K562 (cell line): ENCODE results near the gene RNU6-1. TPM values are rescaled to one million over a fixed set of nuclear protein-coding genes. Genes with fewer than 3 reads are reported as not detected.

Experiments used
- DNMT1 ChIP-seq: fragments of 450-650 bp; IDR thresholded peaks from 2 replicates; pipeline ENCODE4 v1.6.1; 2016; ENCODE audit warnings: antibody characterized with exemption, mild to moderate bottlenecking
- LEF1 ChIP-seq: fragments of 450-650 bp; IDR thresholded peaks from 2 replicates; pipeline ENCODE4 v1.6.1; 2016; ENCODE audit warnings: mild to moderate bottlenecking
- MTA1 ChIP-seq: fragments of 450-650 bp; IDR thresholded peaks from 2 replicates; pipeline ENCODE4 v1.6.1; 2017; ENCODE audit warnings: borderline replicate concordance
- NFRKB ChIP-seq: fragments of 450-650 bp; IDR thresholded peaks from 2 replicates; pipeline ENCODE4 v1.6.1; 2016; ENCODE audit warnings: low read depth
- RHOXF2B ChIP-seq: fragments of 250-450 bp; sonication (Bioruptor Pico); conservative IDR thresholded peaks from 2 replicates; pipeline ENCODE4 v1.5.1; 2021
- ZBTB1 ChIP-seq: sonication (generic); formaldehyde crosslinking; IDR thresholded peaks from 2 replicates; pipeline ENCODE4 v1.8.1; 2023; ENCODE audit warnings: missing genetic modification reagents, low read depth, mild to moderate bottlenecking, borderline replicate concordance
- ZEB2 ChIP-seq: fragments of 450-650 bp; IDR thresholded peaks from 2 replicates; pipeline ENCODE4 v1.6.1; 2016
- ZNF239 ChIP-seq: fragments of 250-450 bp; sonication (Bioruptor Pico); IDR thresholded peaks from 2 replicates; pipeline ENCODE4 v1.4.0; 2020; ENCODE audit warnings: mild to moderate bottlenecking
- ZNF551 ChIP-seq: fragments of 250-450 bp; sonication (Bioruptor Pico); IDR thresholded peaks from 2 replicates; pipeline ENCODE4 v1.5.0; 2021; ENCODE audit warnings: mild to moderate bottlenecking, moderate library complexity
- ZNF561 ChIP-seq: fragments of 450-650 bp; formaldehyde crosslinking; conservative IDR thresholded peaks from 2 replicates; pipeline ENCODE4 v1.4.0; 2020; ENCODE audit warnings: mild to moderate bottlenecking, moderate library complexity
- ZNF655 ChIP-seq: fragments of 250-450 bp; sonication (Bioruptor Pico); IDR thresholded peaks from 2 replicates; pipeline ENCODE4 v1.5.0; 2021
- ZNF778 ChIP-seq: fragments of 450-650 bp; formaldehyde crosslinking; IDR thresholded peaks from 2 replicates; pipeline ENCODE4 v1.4.0; 2020; ENCODE audit warnings: mild to moderate bottlenecking, moderate library complexity
- polyA plus RNA-seq, 8 experiments: library from polyadenylated mRNA; depleted of rRNA in 4 of 8; stranded (reverse) in 5 of 8; unstranded in 3 of 8; fragments of >200 nt; fragmentation: Nextera tagmentation in 2 of 8; fragmentation: Illumina TruSeq in 1 of 8; extraction: Ambion mirVana in 2 of 8; extraction: Trizol in 1 of 8; gene quantifications; 2 replicates each; pipeline versions ENCODE4 v1.2.1 to v1.2.3, GENCODE V29; 2011 to 2014; ENCODE audit warnings: inconsistent platforms in 1 of 8, missing spikeins in 1 of 8
- total RNA-seq, 7 experiments: library from RNA; depleted of rRNA in 6 of 7; stranded (reverse); fragments of >200 nt in 6 of 7; fragmentation: Illumina TruSeq in 2 of 7; extraction: Trizol in 2 of 7; gene quantifications; 2 replicates each; pipeline versions ENCODE4 v1.2.1 to v1.2.3, GENCODE V29; 2011 to 2021; ENCODE audit warnings: low replicate concordance in 1 of 7
- TF ChIP-seq, protein P1 (sequence below): fragments of 200-600 bp; sonication (generic); IDR thresholded peaks from one replicate; pipeline ENCODE4 v1.6.1; 2012; ENCODE audit warnings: mild to moderate bottlenecking, low read depth, low read length, inconsistent platforms
- TF ChIP-seq, protein P2 (sequence below): fragments of 450-650 bp; IDR thresholded peaks from 2 replicates; pipeline ENCODE4 v1.6.1; 2016; ENCODE audit warnings: mild to moderate bottlenecking

Gene RNU6-1
- total and polyA plus RNA-seq, 9 of the 15 experiments (the other 6 are each of a cell fraction or from before 2014, with no cell fraction given): not detected

- TF ChIP-seq, protein P1, sequence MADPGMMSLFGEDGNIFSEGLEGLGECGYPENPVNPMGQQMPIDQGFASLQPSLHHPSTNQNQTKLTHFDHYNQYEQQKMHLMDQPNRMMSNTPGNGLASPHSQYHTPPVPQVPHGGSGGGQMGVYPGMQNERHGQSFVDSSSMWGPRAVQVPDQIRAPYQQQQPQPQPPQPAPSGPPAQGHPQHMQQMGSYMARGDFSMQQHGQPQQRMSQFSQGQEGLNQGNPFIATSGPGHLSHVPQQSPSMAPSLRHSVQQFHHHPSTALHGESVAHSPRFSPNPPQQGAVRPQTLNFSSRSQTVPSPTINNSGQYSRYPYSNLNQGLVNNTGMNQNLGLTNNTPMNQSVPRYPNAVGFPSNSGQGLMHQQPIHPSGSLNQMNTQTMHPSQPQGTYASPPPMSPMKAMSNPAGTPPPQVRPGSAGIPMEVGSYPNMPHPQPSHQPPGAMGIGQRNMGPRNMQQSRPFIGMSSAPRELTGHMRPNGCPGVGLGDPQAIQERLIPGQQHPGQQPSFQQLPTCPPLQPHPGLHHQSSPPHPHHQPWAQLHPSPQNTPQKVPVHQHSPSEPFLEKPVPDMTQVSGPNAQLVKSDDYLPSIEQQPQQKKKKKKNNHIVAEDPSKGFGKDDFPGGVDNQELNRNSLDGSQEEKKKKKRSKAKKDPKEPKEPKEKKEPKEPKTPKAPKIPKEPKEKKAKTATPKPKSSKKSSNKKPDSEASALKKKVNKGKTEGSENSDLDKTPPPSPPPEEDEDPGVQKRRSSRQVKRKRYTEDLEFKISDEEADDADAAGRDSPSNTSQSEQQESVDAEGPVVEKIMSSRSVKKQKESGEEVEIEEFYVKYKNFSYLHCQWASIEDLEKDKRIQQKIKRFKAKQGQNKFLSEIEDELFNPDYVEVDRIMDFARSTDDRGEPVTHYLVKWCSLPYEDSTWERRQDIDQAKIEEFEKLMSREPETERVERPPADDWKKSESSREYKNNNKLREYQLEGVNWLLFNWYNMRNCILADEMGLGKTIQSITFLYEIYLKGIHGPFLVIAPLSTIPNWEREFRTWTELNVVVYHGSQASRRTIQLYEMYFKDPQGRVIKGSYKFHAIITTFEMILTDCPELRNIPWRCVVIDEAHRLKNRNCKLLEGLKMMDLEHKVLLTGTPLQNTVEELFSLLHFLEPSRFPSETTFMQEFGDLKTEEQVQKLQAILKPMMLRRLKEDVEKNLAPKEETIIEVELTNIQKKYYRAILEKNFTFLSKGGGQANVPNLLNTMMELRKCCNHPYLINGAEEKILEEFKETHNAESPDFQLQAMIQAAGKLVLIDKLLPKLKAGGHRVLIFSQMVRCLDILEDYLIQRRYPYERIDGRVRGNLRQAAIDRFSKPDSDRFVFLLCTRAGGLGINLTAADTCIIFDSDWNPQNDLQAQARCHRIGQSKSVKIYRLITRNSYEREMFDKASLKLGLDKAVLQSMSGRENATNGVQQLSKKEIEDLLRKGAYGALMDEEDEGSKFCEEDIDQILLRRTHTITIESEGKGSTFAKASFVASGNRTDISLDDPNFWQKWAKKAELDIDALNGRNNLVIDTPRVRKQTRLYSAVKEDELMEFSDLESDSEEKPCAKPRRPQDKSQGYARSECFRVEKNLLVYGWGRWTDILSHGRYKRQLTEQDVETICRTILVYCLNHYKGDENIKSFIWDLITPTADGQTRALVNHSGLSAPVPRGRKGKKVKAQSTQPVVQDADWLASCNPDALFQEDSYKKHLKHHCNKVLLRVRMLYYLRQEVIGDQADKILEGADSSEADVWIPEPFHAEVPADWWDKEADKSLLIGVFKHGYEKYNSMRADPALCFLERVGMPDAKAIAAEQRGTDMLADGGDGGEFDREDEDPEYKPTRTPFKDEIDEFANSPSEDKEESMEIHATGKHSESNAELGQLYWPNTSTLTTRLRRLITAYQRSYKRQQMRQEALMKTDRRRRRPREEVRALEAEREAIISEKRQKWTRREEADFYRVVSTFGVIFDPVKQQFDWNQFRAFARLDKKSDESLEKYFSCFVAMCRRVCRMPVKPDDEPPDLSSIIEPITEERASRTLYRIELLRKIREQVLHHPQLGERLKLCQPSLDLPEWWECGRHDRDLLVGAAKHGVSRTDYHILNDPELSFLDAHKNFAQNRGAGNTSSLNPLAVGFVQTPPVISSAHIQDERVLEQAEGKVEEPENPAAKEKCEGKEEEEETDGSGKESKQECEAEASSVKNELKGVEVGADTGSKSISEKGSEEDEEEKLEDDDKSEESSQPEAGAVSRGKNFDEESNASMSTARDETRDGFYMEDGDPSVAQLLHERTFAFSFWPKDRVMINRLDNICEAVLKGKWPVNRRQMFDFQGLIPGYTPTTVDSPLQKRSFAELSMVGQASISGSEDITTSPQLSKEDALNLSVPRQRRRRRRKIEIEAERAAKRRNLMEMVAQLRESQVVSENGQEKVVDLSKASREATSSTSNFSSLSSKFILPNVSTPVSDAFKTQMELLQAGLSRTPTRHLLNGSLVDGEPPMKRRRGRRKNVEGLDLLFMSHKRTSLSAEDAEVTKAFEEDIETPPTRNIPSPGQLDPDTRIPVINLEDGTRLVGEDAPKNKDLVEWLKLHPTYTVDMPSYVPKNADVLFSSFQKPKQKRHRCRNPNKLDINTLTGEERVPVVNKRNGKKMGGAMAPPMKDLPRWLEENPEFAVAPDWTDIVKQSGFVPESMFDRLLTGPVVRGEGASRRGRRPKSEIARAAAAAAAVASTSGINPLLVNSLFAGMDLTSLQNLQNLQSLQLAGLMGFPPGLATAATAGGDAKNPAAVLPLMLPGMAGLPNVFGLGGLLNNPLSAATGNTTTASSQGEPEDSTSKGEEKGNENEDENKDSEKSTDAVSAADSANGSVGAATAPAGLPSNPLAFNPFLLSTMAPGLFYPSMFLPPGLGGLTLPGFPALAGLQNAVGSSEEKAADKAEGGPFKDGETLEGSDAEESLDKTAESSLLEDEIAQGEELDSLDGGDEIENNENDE: no peak
- TF ChIP-seq ZEB2: no peak
- no peak for TF ChIP-seq ZNF655 (CRISPR knock-in tag)
- TF ChIP-seq MTA1: no peak
- TF ChIP-seq ZNF778 (CRISPR knock-in tag): no peak
- no peak for TF ChIP-seq ZNF561
- no peak for TF ChIP-seq LEF1
- TF ChIP-seq, protein P2, sequence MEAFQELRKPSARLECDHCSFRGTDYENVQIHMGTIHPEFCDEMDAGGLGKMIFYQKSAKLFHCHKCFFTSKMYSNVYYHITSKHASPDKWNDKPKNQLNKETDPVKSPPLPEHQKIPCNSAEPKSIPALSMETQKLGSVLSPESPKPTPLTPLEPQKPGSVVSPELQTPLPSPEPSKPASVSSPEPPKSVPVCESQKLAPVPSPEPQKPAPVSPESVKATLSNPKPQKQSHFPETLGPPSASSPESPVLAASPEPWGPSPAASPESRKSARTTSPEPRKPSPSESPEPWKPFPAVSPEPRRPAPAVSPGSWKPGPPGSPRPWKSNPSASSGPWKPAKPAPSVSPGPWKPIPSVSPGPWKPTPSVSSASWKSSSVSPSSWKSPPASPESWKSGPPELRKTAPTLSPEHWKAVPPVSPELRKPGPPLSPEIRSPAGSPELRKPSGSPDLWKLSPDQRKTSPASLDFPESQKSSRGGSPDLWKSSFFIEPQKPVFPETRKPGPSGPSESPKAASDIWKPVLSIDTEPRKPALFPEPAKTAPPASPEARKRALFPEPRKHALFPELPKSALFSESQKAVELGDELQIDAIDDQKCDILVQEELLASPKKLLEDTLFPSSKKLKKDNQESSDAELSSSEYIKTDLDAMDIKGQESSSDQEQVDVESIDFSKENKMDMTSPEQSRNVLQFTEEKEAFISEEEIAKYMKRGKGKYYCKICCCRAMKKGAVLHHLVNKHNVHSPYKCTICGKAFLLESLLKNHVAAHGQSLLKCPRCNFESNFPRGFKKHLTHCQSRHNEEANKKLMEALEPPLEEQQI: no peak
- no peak for TF ChIP-seq ZNF239 (CRISPR knock-in tag)
- TF ChIP-seq NFRKB: no peak
- no peak for TF ChIP-seq RHOXF2B (CRISPR knock-in tag)
- TF ChIP-seq ZNF551 (CRISPR knock-in tag): no peak
- no peak for TF ChIP-seq DNMT1
- no peak for TF ChIP-seq ZBTB1 (CRISPR knock-in tag)
Measured at GRCh38 chr15:67850994-67851571, 11.2 kb upstream of the RNU6-1 start (continued).
